ENCODE data around the gene KCNQ1.

DNA sequence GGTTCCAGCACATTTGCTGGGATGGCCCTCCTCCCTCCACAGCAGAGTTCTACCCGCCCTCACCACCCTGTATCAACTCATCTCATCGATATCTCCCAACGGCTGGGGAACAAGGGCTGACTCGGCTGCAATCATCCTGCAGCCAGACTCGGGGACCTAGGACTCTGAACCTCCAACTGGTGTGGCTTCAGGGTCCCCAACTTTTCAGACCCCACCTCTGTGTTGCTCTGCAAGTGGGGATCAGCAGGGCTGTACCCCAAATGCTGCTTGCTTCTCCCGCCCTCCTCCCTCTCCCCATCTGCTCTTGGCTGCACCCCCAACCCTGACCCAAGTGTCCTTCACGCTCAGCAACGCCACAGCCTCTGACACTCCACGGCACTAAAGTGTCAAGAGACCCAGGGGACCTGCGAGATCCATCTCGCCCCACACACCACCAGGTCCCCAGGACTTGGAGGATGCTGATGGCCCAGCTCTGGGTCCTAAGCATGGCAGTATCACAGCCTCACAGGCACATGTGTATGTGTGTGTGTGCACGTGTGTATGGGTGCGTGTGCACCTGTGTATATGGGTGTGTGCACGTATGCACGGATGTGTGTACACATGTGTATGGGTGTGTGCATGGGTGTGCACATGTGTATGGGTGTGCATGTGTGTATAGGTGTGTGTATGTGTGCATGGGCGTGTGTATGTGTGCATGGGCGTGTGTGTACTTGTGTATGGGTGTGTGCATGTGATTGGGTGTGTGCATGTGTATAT is 26.4 kb downstream of the KCNQ1 start:
- no peak for TF ChIP-seq ZFP30 (CRISPR knock-in tag; IDR thresholded peaks at IDR 0.05)
- TF ChIP-seq, protein P1, sequence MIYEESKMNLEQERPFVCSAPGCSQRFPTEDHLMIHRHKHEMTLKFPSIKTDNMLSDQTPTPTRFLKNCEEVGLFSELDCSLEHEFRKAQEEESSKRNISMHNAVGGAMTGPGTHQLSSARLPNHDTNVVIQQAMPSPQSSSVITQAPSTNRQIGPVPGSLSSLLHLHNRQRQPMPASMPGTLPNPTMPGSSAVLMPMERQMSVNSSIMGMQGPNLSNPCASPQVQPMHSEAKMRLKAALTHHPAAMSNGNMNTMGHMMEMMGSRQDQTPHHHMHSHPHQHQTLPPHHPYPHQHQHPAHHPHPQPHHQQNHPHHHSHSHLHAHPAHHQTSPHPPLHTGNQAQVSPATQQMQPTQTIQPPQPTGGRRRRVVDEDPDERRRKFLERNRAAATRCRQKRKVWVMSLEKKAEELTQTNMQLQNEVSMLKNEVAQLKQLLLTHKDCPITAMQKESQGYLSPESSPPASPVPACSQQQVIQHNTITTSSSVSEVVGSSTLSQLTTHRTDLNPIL (CRISPR knock-in tag; IDR thresholded peaks at IDR 0.05; ENCODE audit: low read depth): no peak
- no peak for TF ChIP-seq ESRRG (CRISPR knock-in tag; IDR thresholded peaks at IDR 0.05)
- TF ChIP-seq, protein P2, sequence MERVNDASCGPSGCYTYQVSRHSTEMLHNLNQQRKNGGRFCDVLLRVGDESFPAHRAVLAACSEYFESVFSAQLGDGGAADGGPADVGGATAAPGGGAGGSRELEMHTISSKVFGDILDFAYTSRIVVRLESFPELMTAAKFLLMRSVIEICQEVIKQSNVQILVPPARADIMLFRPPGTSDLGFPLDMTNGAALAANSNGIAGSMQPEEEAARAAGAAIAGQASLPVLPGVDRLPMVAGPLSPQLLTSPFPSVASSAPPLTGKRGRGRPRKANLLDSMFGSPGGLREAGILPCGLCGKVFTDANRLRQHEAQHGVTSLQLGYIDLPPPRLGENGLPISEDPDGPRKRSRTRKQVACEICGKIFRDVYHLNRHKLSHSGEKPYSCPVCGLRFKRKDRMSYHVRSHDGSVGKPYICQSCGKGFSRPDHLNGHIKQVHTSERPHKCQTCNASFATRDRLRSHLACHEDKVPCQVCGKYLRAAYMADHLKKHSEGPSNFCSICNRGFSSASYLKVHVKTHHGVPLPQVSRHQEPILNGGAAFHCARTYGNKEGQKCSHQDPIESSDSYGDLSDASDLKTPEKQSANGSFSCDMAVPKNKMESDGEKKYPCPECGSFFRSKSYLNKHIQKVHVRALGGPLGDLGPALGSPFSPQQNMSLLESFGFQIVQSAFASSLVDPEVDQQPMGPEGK (CRISPR knock-in tag; IDR thresholded peaks at IDR 0.05; ENCODE audit: borderline replicate concordance): no peak
- TF ChIP-seq SNAI2 (CRISPR knock-in tag; IDR thresholded peaks at IDR 0.05): no peak
- TF ChIP-seq, protein P3, sequence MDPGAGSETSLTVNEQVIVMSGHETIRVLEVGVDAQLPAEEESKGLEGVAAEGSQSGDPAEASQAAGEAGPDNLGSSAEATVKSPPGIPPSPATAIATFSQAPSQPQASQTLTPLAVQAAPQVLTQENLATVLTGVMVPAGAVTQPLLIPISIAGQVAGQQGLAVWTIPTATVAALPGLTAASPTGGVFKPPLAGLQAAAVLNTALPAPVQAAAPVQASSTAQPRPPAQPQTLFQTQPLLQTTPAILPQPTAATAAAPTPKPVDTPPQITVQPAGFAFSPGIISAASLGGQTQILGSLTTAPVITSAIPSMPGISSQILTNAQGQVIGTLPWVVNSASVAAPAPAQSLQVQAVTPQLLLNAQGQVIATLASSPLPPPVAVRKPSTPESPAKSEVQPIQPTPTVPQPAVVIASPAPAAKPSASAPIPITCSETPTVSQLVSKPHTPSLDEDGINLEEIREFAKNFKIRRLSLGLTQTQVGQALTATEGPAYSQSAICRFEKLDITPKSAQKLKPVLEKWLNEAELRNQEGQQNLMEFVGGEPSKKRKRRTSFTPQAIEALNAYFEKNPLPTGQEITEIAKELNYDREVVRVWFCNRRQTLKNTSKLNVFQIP (CRISPR knock-in tag; IDR thresholded peaks at IDR 0.05; ENCODE audit: borderline replicate concordance, low read depth): no peak
- no peak for TF ChIP-seq ARNTL (CRISPR knock-in tag; IDR thresholded peaks at IDR 0.05; ENCODE audit: borderline replicate concordance, low read depth)
- TF ChIP-seq OSR1 (CRISPR knock-in tag; IDR thresholded peaks at IDR 0.05): no peak

All from SK-N-SH treated with all-trans-retinoic acid at 6 μM for 48 hours (cell line).